ENCODE data around the gene TRIM75. TPM values are rescaled to one million over a fixed set of nuclear protein-coding genes. Genes with fewer than 3 reads are reported as not detected.
"Not testable (repeated sequence)": the region's sequence is repeated elsewhere in the genome, so short reads cannot be mapped to it uniquely, and the experiment has no call there.

TRIM75 gene
- total RNA-seq, 1 donor from 2014 or later = not detected

DNA sequence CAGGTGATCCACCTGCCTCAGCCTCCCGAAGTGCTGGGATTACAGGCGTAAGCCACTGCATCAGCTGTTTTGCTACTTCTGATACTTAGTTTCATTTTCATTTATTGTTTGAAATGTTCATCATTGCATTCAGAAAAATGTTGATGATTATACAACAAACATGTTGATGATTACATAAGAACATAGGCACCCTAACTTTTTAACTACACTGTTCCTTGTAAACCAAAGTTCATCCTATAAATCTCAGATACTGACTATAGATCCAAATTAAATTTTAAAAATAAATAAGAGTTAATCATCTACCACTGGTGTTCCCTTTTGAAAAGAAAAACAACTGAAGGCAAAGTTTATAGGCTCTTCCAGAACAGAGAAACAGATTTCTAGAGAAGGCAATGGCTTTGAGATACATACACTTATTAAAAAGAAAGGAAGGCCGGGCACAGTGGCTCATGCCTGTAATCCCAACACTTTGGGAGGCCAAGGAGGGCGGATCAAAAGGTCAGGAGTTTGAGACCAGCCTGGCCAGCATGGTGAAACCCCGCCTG lies 23.4 kb downstream of the TRIM75 start:
- no peak for DNase-seq

DNA sequence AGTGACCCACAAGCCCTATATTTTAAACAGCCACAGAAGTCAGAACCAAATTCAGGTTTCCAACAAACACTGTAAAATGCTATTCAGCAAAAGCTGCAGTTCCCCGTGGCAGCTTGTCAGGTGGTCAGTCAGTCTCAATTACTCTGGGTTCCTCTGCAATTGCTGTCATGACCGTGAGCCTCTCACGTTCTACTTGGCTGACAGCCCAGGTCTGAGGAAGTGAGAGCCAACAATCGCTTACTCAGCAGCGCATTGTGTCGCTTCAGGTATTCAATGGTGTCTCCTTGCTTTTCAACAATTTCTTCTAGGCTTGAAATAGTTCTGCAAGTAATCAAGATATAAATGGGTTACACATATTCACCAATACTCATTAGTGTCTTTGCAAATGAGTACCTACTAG lies 25.8 kb downstream of the TRIM75 start:
- DNase-seq = no peak

DNA sequence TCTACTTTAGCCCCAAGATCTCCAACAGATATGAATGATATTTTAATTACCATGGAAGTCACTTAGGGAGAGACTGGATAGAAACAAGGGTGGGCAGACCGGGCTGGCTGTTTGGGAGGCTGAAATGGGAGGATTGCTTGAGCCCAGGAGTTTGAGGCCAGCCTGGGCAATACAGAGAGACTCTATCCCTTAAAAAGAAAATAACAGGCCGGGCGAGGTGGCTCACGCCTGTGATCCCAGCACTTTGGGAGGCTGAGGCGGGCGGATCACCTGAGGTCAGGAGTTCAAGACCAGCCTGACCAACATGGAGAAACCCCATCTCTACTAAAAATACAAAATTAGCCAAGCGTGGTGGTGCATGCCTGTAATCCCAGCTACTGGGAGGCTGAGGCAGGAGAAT lies 31.1 kb downstream of the TRIM75 start:
- DNase-seq = not testable (repeated sequence)

DNA sequence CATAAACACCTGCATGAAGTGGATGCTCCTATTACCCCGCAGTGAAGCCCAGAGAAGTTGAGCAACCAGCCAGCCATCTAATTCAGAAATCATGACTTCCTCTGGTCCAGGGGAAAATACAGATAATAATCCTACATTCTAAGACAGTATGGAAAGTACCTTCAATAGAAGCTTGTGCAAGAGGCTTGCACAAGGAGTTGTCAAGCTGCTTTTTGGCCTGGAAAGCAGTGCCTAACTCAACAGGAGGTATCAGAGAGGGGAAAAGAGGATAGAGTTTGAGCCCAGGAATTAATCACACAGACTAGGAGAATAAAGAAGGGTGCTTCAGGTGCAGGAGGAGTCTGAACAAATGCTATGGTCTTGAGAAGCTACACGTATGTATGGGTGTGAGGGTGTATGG lies 32.3 kb downstream of the TRIM75 start:
- DNase-seq = no peak

DNA sequence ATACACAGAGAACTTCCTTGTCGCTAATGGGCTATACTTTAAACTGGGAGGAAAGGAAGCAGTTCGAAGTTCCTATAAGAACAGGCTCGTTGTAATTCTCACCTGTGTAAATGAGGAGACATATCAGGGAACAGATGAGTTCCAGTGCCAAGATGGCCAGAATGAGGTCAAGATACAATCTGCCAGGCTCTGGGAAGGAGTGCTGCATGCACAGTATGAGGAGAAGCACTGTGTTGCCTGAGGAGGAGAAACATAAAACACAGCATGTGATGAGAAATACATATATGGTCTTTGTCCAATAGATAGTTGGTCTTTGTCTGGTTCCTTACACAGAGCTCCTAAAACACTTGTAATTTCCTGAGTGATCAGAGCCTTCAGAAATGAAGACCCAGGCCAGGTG lies 34.7 kb downstream of the TRIM75 start:
- DNase-seq = no peak

DNA sequence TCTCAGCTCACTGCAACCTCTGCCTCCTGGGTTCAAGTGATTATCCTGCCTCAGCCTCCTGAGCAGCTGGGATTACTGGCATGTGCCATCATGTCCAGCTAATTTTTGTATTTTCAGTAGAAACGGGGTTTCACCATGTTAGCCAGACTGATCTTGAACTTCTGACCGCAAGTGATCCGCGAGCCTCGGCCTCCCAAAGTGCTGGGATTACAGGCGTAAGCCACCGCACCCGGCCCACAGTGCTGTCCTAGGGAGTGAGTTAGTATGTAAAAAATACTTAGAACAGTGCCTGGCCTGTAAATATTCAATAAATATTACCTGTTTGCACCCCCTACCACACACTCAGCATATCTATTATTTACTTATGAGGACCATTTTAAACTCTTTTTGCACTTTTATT lies 38.5 kb downstream of the TRIM75 start:
- not testable (repeated sequence) for DNase-seq

DNA sequence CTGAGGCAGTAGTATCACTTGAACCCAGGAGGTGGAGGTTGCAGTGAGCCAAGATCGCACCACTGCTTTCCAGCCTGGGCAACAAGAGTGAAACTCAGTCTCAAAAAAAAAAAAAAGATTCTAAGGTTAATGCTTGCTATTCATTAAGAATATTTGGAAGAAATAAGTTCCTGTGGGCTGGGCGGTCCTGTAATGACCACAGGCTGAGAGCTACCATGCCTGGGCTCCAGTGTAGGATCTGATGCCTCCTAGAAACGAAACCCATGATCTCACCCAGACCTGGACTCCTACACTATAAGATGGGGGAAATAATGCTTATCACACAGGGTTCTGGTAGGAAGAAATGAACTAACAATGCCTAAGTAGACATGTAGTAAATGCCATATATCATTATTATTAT lies 41.2 kb downstream of the TRIM75 start:
- DNase-seq = no peak

DNA sequence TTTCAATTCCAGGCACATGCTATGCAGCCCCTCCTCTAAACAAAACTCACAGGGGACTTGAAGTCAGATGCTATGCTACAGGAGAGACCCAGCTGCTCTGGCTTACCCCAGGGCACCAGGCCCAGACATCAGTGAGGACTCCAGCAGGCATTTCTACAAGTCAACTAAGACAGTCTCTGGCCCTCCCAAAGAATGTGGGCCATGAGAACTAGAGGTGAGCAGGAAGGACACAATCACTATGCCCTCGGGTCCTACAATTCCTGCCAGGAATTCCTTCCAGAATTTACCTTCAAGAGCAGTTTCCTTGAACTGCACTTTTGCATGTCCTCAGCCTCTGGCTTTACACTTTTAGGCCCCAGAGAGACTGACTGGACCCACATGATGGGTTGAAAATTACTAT lies 41.6 kb downstream of the TRIM75 start:
- no peak for DNase-seq

DNA sequence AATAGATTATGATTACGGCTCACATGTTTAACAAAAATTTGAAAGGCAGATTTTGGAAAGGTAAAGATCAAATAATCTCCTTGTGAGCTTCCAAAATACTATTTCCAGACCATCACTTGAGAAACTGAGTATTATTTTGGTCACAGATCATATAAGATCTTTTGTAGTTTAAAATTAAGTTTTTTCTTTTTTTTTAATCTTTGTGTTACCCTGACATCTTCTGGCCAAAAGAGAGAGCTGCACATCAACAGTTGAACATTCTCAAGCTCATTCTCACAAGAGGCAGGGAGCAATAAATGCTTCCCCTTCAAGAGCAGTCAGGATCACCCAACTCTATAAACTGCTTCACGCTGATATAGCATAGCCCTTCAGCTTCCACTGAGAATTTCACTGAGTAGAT lies 43.1 kb downstream of the TRIM75 start:
- no peak for DNase-seq

DNA sequence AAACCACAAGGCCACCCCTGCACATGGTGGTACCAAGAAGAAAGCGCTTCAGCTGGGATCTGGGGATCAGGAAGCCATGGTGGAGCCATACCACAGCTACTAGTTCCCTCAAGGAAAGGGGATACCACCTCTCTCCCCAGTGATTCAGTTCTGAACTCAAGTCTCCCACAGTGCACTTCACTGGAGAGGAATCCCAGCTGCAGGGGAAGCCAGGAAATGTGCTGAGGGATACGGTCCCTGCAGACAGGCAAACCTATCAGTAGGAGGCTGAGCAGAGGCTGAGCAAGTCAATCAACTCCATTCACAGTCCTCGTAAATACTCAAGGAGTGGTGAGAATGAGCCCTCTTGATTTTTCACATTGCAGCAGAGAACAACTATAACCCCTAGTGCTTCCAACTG lies 48.0 kb downstream of the TRIM75 start:
- DNase-seq = no peak

DNA sequence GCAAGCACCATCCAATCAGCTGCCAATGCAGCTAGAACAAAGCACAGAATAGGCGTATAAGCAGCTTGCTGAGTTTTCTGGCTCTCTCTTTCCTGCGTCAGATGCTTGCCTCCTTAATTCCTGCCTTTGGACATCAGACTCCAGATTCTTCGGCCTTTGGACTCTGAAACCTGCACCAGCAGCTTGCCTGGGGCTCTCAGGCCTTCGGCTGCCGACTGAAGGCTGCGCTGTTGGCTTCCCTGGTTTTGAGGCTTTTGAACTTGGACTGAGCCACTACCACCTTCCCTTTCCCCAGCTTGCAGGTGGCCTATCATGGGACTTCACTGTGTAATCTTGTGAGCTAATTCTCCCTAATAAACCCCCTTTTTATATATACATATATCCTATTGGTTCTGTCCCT lies 52.9 kb downstream of the TRIM75 start:
- DNase-seq = no peak

Small RNA genes within 50 kb of the gene (small RNA-seq; reads per million reads assigned to genes)
- not detected for gene AC106872.12

Other genes with a start within 250 kb of the TRIM75 start
- not detected for gene APELA, start 176.7 kb upstream of the TRIM75 start, total RNA-seq
- gene TRIM61, start 76.2 kb upstream of the TRIM75 start, total RNA-seq = 2.5 TPM
- not detected for gene TRIM60, start 21.9 kb upstream of the TRIM75 start, total RNA-seq
- 8.6 TPM for gene TMEM192, start 59.0 kb downstream of the TRIM75 start, total RNA-seq
- gene KLHL2, start 153.7 kb downstream of the TRIM75 start, total RNA-seq = 62.5 TPM

Data from occipital lobe (tissue), 3 donors.